ENCODE data around the gene ATF7. TPM values are rescaled to one million over a fixed set of nuclear protein-coding genes. Genes with fewer than 3 reads are reported as not detected.
"Not testable (repeated sequence)": the region's sequence is repeated elsewhere in the genome, so short reads cannot be mapped to it uniquely, and the experiment has no call there.

Gene ATF7
- total RNA-seq, 1 donor from 2014 or later = 26.6 TPM

DNA sequence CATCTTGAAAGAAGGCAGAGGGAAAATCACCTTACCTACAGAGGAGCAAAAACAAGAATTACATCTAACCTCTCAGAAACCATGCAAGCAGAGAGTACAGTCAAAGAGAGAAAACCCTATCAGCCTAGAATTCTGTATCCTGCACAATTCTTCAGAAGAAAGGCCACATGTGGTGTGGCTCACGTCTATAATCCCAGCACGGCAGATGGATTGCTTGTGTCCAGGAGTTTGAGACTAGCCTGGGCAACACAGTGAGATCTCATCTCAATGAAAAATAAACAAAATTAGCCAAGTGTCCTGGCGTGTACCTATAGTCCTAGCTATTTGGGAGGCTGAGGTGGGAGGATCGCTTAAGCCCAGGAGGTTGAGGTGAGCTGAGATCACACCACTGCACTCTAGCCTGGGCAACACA lies 48.2 kb downstream of the ATF7 start:
- Histone ChIP-seq H3K9ac (ENCODE audit: low read depth in 1 of 3, low read length in 3 of 3) (no peak overlapping the region), H3K27me3 (ENCODE audit: control insufficient read depth in 3 of 3, insufficient read depth in 3 of 3, low read length in 3 of 3) (no peaks in the 10 kb centered on the region), H3K4me3 (ENCODE audit: low read length in 3 of 3) (no peak overlapping the region), H3K36me3 (ENCODE audit: control insufficient read depth in 3 of 3, insufficient read depth in 3 of 3, low read length in 3 of 3) (peaks cover 0 to 5% (median 0%) of the 10 kb centered on the region in 3 donors), H3K9me3 (ENCODE audit: control insufficient read depth in 3 of 3, low read length in 3 of 3) (no peaks in the 10 kb centered on the region), H3K4me1 (ENCODE audit: control insufficient read depth in 3 of 3, insufficient read depth in 3 of 3, low read length in 3 of 3) (peaks cover 0 to 6% (median 5%) of the 10 kb centered on the region in 3 donors), H3K27ac (ENCODE audit: low read depth, low read length) (no peak overlapping the region)

GRCh38 chr12:53575502-53576249 lies 50.5 kb downstream of the ATF7 start:
- Histone ChIP-seq H3K9ac (ENCODE audit: low read depth in 1 of 3, low read length in 3 of 3) (no peak overlapping the region), H3K4me1 (ENCODE audit: control insufficient read depth in 3 of 3, insufficient read depth in 3 of 3, low read length in 3 of 3) (peaks cover 0 to 6% (median 5%) of the 10 kb centered on the region in 3 donors), H3K4me3 (ENCODE audit: low read length in 3 of 3) (no peak overlapping the region), H3K27me3 (ENCODE audit: control insufficient read depth in 3 of 3, insufficient read depth in 3 of 3, low read length in 3 of 3) (no peaks in the 10 kb centered on the region), H3K9me3 (ENCODE audit: control insufficient read depth in 3 of 3, low read length in 3 of 3) (no peaks in the 10 kb centered on the region), H3K36me3 (ENCODE audit: control insufficient read depth in 3 of 3, insufficient read depth in 3 of 3, low read length in 3 of 3) (peaks cover 3 to 5% (median 5%) of the 10 kb centered on the region in 3 donors), H3K27ac (ENCODE audit: low read depth, low read length) (no peak overlapping the region)

GRCh38 chr12:53572134-53572758 lies 53.9 kb downstream of the ATF7 start:
- no peak overlapping the region for H3K4me3 ChIP-seq (ENCODE audit: low read length in 3 of 3)
- H3K4me1 ChIP-seq (ENCODE audit: control insufficient read depth in 3 of 3, insufficient read depth in 3 of 3, low read length in 3 of 3) = peaks cover 0 to 6% (median 5%) of the 10 kb centered on the region in 3 donors
- H3K9ac ChIP-seq (ENCODE audit: low read depth in 1 of 3, low read length in 3 of 3) = no peak overlapping the region
- H3K27ac ChIP-seq (ENCODE audit: low read depth, low read length) = no peak overlapping the region
- no peaks in the 10 kb centered on the region for H3K27me3 ChIP-seq (ENCODE audit: control insufficient read depth in 3 of 3, insufficient read depth in 3 of 3, low read length in 3 of 3)
- peaks cover 3 to 5% (median 5%) of the 10 kb centered on the region in 3 donors for H3K36me3 ChIP-seq (ENCODE audit: control insufficient read depth in 3 of 3, insufficient read depth in 3 of 3, low read length in 3 of 3)
- H3K9me3 ChIP-seq (ENCODE audit: control insufficient read depth in 3 of 3, low read length in 3 of 3) = no peaks in the 10 kb centered on the region

DNA sequence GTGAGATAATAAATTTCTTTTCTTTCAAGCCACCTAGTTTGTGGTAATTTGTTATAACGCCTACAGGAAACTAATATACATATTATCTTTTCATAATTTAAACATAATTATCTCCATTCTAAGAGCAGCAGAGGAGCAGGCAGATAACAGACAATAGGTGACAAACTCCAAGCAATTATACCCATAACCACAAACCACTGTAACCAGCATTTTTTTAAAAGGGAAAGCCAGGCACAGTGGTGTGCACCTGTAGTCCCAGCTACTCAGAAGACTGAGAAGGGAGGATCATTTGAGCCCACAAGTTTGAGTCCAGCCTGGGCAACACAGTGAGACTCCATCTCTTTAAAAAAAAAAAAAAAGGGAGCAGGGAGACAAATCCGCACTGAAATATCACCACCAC lies 54.9 kb downstream of the ATF7 start:
- no peaks in the 10 kb centered on the region for H3K27me3 ChIP-seq (ENCODE audit: control insufficient read depth in 3 of 3, insufficient read depth in 3 of 3, low read length in 3 of 3)
- H3K9me3 ChIP-seq (ENCODE audit: control insufficient read depth in 3 of 3, low read length in 3 of 3) = no peaks in the 10 kb centered on the region
- peaks cover 0 to 6% (median 5%) of the 10 kb centered on the region in 3 donors for H3K4me1 ChIP-seq (ENCODE audit: control insufficient read depth in 3 of 3, insufficient read depth in 3 of 3, low read length in 3 of 3)

DNA sequence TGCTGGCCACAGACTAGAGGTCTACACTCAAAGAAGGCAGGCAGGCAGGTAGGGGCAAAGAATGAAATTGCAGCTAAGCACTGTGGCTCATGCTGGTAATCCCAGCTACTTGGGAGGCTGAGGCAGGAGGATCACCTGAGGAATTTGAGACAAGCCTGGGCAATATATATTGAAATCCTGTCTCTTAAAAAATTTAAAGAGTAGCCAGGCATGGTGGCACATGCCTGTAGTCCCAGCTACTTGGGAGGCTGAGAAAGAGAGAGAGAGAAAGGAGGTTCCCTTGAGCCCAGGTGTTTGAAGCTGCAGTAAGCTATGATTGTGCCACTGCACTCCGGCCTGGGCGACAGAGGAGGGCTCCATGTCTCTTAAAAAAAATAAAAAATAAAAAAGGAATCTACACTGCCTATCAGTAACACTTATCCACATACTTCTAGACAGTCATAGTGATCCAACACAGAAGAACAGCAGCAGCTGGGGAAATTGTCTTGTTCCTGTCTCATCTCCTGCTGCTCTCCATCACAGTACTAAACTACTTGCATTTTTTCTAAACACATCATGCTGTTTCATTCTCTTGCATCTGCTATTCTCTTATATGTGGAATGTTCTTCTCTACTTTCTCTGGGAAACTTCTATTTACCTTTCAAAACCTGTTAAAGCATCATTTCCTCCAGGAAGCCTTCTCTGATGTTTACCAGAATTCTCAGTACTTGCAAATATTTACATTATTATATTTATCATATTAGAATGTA lies 57.2 kb downstream of the ATF7 start:
- Histone ChIP-seq H3K27me3 (ENCODE audit: control insufficient read depth in 3 of 3, insufficient read depth in 3 of 3, low read length in 3 of 3) (no peaks in the 10 kb centered on the region), H3K4me1 (ENCODE audit: control insufficient read depth in 3 of 3, insufficient read depth in 3 of 3, low read length in 3 of 3) (peaks cover 5 to 11% (median 11%) of the 10 kb centered on the region in 3 donors), H3K9me3 (ENCODE audit: control insufficient read depth in 3 of 3, low read length in 3 of 3) (no peaks in the 10 kb centered on the region), H3K27ac (ENCODE audit: low read depth, low read length) (no peak overlapping the region), H3K36me3 (ENCODE audit: control insufficient read depth in 3 of 3, insufficient read depth in 3 of 3, low read length in 3 of 3) (peaks cover 0 to 5% (median 3%) of the 10 kb centered on the region in 3 donors), H3K9ac (ENCODE audit: low read depth in 1 of 3, low read length in 3 of 3) (no peak overlapping the region), H3K4me3 (ENCODE audit: low read length in 3 of 3) (no peak overlapping the region)

More for the DNA sequence above, 54.9 kb downstream of the ATF7 start:
- Histone ChIP-seq H3K27ac (ENCODE audit: low read depth, low read length) (no peak overlapping the region), H3K36me3 (ENCODE audit: control insufficient read depth in 3 of 3, insufficient read depth in 3 of 3, low read length in 3 of 3) (peaks cover 3 to 5% (median 5%) of the 10 kb centered on the region in 3 donors), H3K4me3 (ENCODE audit: low read length in 3 of 3) (no peak overlapping the region), H3K9ac (ENCODE audit: low read depth in 1 of 3, low read length in 3 of 3) (no peak overlapping the region)

DNA sequence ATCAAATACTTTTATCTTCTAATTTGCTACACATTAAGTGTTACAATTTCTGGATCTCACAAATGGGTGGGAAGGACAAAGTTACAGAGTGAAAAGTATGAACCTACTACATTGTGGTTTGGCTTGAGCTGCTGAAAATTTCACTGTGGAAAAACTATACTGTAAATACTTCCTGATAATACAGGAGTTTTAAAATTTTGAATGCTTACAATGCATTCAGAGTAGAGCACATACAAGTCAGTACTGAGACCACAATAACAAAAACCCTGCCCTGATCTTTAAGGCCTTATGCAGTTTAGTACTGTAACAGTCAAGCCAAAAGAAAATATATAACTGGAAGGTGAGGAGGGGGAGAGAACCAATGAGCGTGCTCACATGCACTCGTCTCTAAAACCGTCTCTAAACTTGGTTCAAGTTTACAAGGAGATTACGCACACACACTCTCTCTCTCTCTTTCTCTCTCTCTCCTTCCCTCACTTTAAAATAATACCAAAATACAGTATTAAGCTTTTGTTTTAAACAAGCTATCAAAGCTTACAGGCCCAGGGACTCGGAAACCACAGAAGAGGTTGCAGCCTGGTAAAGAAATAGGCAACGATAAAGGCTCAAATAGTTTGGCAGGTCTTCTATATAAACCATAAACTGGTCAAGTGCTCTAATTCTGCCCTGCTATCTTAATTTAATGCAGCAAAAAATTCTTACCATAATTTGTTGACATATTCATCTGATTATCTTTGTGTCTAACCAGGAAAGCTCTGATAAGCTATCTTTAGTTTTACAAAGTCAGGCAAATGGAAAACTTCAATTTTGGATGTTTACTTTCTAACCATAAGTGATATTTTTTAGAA lies 58.0 kb downstream of the ATF7 start:
- Histone ChIP-seq H3K9ac (ENCODE audit: low read depth in 1 of 3, low read length in 3 of 3) (no peak overlapping the region), H3K36me3 (ENCODE audit: control insufficient read depth in 3 of 3, insufficient read depth in 3 of 3, low read length in 3 of 3) (peaks cover 0 to 5% (median 3%) of the 10 kb centered on the region in 3 donors), H3K4me3 (ENCODE audit: low read length in 3 of 3) (no peak overlapping the region), H3K9me3 (ENCODE audit: control insufficient read depth in 3 of 3, low read length in 3 of 3) (no peaks in the 10 kb centered on the region), H3K4me1 (ENCODE audit: control insufficient read depth in 3 of 3, insufficient read depth in 3 of 3, low read length in 3 of 3) (peaks cover 8 to 17% (median 17%) of the 10 kb centered on the region in 3 donors), H3K27ac (ENCODE audit: low read depth, low read length) (no peak overlapping the region), H3K27me3 (ENCODE audit: control insufficient read depth in 3 of 3, insufficient read depth in 3 of 3, low read length in 3 of 3) (no peaks in the 10 kb centered on the region)

DNA sequence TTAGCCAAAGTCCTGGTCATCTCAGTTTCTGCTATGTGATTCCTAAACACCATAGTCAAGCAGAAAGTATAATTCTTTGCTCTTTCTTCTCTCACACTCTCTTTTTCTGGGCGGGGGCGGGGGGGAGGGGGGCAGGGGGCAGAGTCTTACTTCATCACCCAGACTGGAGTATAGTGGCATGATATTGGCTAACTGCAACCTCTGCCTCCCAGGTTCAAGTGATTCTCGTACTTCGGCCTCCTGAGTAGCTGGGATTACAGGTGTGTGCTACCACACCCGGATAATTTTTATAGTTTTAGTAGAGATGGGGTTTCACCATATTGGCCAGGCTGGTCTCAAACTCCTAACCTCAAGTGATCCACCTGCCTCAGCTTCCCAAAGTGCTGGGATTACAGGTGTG lies 60.8 kb downstream of the ATF7 start:
- not testable (repeated sequence) for H3K9ac ChIP-seq (ENCODE audit: low read depth in 1 of 3, low read length in 3 of 3); H3K27me3 ChIP-seq (ENCODE audit: control insufficient read depth in 3 of 3, insufficient read depth in 3 of 3, low read length in 3 of 3); H3K9me3 ChIP-seq (ENCODE audit: control insufficient read depth in 3 of 3, low read length in 3 of 3); H3K36me3 ChIP-seq (ENCODE audit: control insufficient read depth in 3 of 3, insufficient read depth in 3 of 3, low read length in 3 of 3); H3K4me3 ChIP-seq (ENCODE audit: low read length in 3 of 3); H3K27ac ChIP-seq (ENCODE audit: low read depth, low read length)
- H3K4me1 ChIP-seq (ENCODE audit: control insufficient read depth in 3 of 3, insufficient read depth in 3 of 3, low read length in 3 of 3) = peaks cover 8 to 17% (median 17%) of the 10 kb centered on the region in 3 donors

- Histone ChIP-seq H3K27ac (ENCODE audit: low read depth, low read length) (no peak overlapping the region), H3K4me1 (ENCODE audit: control insufficient read depth in 3 of 3, insufficient read depth in 3 of 3, low read length in 3 of 3) (peaks cover 8 to 17% (median 17%) of the 10 kb centered on the region in 3 donors), H3K4me3 (ENCODE audit: low read length in 3 of 3) (no peak overlapping the region), H3K9ac (ENCODE audit: low read depth in 1 of 3, low read length in 3 of 3) (no peak overlapping the region), H3K36me3 (ENCODE audit: control insufficient read depth in 3 of 3, insufficient read depth in 3 of 3, low read length in 3 of 3) (no peaks in the 10 kb centered on the region), H3K9me3 (ENCODE audit: control insufficient read depth in 3 of 3, low read length in 3 of 3) (no peaks in the 10 kb centered on the region), H3K27me3 (ENCODE audit: control insufficient read depth in 3 of 3, insufficient read depth in 3 of 3, low read length in 3 of 3) (no peaks in the 10 kb centered on the region)
Measured at GRCh38 chr12:53564941-53565340, 61.2 kb downstream of the ATF7 start.

DNA sequence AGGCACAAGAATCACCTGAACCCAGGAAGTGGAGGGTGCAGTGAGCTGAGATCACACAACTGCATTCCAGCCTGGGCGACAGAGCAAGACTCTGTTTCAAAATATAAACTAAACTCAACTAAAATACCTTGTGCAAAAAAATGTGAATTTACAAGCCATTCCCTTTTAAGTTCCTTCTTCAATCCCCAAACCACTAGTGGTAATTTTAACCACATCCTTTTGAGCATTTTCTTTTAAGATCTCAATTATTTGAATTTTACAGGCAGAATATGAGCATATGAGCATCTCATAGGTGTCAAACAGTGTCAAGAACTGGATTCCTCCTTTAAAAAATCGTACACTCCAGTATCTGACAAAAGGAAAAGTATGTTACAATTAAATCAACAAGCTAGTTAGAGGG lies 61.9 kb downstream of the ATF7 start:
- H3K36me3 ChIP-seq (ENCODE audit: control insufficient read depth in 3 of 3, insufficient read depth in 3 of 3, low read length in 3 of 3) = no peaks in the 10 kb centered on the region
- H3K4me1 ChIP-seq (ENCODE audit: control insufficient read depth in 3 of 3, insufficient read depth in 3 of 3, low read length in 3 of 3) = peaks cover 8 to 17% (median 17%) of the 10 kb centered on the region in 3 donors
- no peak overlapping the region for H3K27ac ChIP-seq (ENCODE audit: low read depth, low read length)
- no peak overlapping the region for H3K9ac ChIP-seq (ENCODE audit: low read depth in 1 of 3, low read length in 3 of 3)
- no peaks in the 10 kb centered on the region for H3K27me3 ChIP-seq (ENCODE audit: control insufficient read depth in 3 of 3, insufficient read depth in 3 of 3, low read length in 3 of 3)
- no peak overlapping the region for H3K4me3 ChIP-seq (ENCODE audit: low read length in 3 of 3)
- no peaks in the 10 kb centered on the region for H3K9me3 ChIP-seq (ENCODE audit: control insufficient read depth in 3 of 3, low read length in 3 of 3)

Data from skeletal muscle tissue (tissue), 4 donors.